HepG2 (cell line): ENCODE results near the gene MT1HL1.

ENCODE experiments used
- KDM1A ChIP-seq: IDR thresholded peaks from 2 replicates; pipeline ENCODE4 v1.6.1; 2016; ENCODE audit warnings: missing compliant biosample characterization
- MXI1 ChIP-seq: IDR thresholded peaks from 3 replicates; pipeline ENCODE4 v1.6.1; 2012; ENCODE audit warnings: low read depth, low read length, inconsistent platforms, borderline replicate concordance
- POLR2G ChIP-seq: fragments of 200-400 bp; formaldehyde crosslinking; IDR thresholded peaks from 2 replicates; pipeline ENCODE4 v1.6.1; 2018; ENCODE audit warnings: mild to moderate bottlenecking, low read depth, low read length, moderate library complexity
- ZNF775 ChIP-seq: sonication (generic); formaldehyde crosslinking; IDR thresholded peaks from 2 replicates; pipeline ENCODE4 v1.4.0; 2020; ENCODE audit warnings: missing genetic modification reagents, mild to moderate bottlenecking, moderate library complexity, borderline replicate concordance
- TF ChIP-seq, protein P1 (sequence below): sonication (generic); IDR thresholded peaks from 2 replicates; pipeline ENCODE4 v1.6.1; 2016; ENCODE audit warnings: low read depth, borderline replicate concordance
- TF ChIP-seq, protein P2 (sequence below): sonication (generic); formaldehyde crosslinking; IDR thresholded peaks from 2 replicates; pipeline ENCODE4 v1.5.0; 2020; ENCODE audit warnings: mild to moderate bottlenecking, missing genetic modification reagents, moderate library complexity

DNA sequence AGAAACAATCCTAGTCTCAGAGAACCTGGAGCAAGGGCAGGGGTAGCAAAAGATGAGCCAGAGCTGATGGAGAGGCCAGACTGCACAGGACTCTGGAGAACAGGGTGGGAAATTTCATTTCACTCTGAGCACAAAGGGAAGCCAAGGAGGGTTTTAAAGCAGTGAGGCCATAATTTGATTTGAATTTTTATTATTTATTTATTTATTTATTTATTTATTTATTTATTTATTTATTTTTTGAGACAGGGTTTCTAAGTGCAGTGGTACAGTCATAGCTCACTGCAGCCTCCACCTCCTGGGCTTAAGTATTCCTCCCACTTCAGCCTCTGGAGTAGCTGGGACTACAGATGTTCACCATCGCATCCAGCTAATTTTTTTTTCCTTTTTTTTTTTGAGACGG lies 45.1 kb downstream of the MT1HL1 start:
- no peak for TF ChIP-seq ZNF775
- no peak for TF ChIP-seq POLR2G
- TF ChIP-seq, protein P1, sequence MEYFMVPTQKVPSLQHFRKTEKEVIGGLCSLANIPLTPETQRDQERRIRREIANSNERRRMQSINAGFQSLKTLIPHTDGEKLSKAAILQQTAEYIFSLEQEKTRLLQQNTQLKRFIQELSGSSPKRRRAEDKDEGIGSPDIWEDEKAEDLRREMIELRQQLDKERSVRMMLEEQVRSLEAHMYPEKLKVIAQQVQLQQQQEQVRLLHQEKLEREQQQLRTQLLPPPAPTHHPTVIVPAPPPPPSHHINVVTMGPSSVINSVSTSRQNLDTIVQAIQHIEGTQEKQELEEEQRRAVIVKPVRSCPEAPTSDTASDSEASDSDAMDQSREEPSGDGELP, result no peak
- no peak for TF ChIP-seq KDM1A (CRISPR knock-in tag)
- TF ChIP-seq MXI1, result no peak
- TF ChIP-seq, protein P2, sequence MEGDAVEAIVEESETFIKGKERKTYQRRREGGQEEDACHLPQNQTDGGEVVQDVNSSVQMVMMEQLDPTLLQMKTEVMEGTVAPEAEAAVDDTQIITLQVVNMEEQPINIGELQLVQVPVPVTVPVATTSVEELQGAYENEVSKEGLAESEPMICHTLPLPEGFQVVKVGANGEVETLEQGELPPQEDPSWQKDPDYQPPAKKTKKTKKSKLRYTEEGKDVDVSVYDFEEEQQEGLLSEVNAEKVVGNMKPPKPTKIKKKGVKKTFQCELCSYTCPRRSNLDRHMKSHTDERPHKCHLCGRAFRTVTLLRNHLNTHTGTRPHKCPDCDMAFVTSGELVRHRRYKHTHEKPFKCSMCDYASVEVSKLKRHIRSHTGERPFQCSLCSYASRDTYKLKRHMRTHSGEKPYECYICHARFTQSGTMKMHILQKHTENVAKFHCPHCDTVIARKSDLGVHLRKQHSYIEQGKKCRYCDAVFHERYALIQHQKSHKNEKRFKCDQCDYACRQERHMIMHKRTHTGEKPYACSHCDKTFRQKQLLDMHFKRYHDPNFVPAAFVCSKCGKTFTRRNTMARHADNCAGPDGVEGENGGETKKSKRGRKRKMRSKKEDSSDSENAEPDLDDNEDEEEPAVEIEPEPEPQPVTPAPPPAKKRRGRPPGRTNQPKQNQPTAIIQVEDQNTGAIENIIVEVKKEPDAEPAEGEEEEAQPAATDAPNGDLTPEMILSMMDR, result no peak
